ENCODE measurements around the gene ZCWPW1. TPM values are rescaled to one million over a fixed set of nuclear protein-coding genes. Genes with fewer than 3 reads are reported as not detected.

ZCWPW1 gene
- total and polyA plus RNA-seq, 2 of the 13 experiments (the other 11 are each of a cell fraction or from before 2014, with no cell fraction given) = 2.4 to 2.5 TPM

- ATAC-seq = no peak
- in situ Hi-C loops (cut with HindIII; ENCODE audit: extremely low pct_ligation_motif_present, low pct_unique_long_range_greater_than_20kb) = no loop called here
- no peak for FAIRE-seq
Measured at GRCh38 chr7:100456562-100456961, 28.1 kb upstream of the ZCWPW1 start.

GRCh38 chr7:100455206-100455605 is 26.7 kb upstream of the ZCWPW1 start:
- no peaks in the 10 kb centered on the region for H4K20me1 ChIP-seq (ENCODE audit: insufficient read depth, low read length)
- POLR2A ChIA-PET = interaction anchor here (0.7 to 5.0 kb wide), 7 partner anchors 11 to 73 kb away, joined by 3 to 31 read pairs (median 3); partner anchors contain the start of genes MEPCE, PPP1R35, TSC22D4 and ZCWPW1
- H3K9me3 ChIP-seq (ENCODE audit: low read length) = no peaks in the 10 kb centered on the region
- intact Hi-C loops (cut with micrococcal nuclease; ENCODE audit: unreplicated experiment) = no loop called here
- CTCF ChIA-PET (ENCODE audit: low intra/inter-chr PET ratio, low total read pairs) = no interaction called here
- no peaks in the 10 kb centered on the region for H3K36me3 ChIP-seq (replicated peaks in 1 of 2; ENCODE audit: control insufficient read depth in 1 of 2, insufficient read depth in 2 of 2, low read length in 2 of 2)
- peaks cover 23% of the 10 kb centered on the region for H3K4me1 ChIP-seq (ENCODE audit: insufficient read depth, low read length)
- 0 out of 2 replicates have a peak overlapping the region, but pooled peaks have one; percentile 66 for H3K4me2 ChIP-seq (ENCODE audit: low read depth, low read length)
- H3K4me3 ChIP-seq (replicated peaks in 1 of 3; ENCODE audit: insufficient read depth in 1 of 3, low read depth in 2 of 3, low read length in 3 of 3) = no peak overlapping the region
- no peak overlapping the region for H3K27ac ChIP-seq (ENCODE audit: extremely low read length, insufficient read depth, low read length)
- peaks cover 0 to 17% of the 10 kb centered on the region in 2 experiments; a peak in 2 of 5 replicates for H3K27me3 ChIP-seq (ENCODE audit: control insufficient read depth in 1 of 2, insufficient read depth in 2 of 2, low read length in 2 of 2)
- BruUV-seq (replicated peaks) = no TSS peak
- H2AFZ ChIP-seq (ENCODE audit: low read length) = no peak overlapping the region
- H3K79me2 ChIP-seq (ENCODE audit: insufficient read depth, low read length) = no peaks in the 10 kb centered on the region
- FAIRE-seq (no peak), DNase-seq (ENCODE audit: low spot score) (no peak), ATAC-seq (no peak)
- H3K9ac ChIP-seq (ENCODE audit: insufficient read depth, low read depth, low read length) = no peak overlapping the region
- in situ Hi-C loops (cut with HindIII; ENCODE audit: extremely low pct_ligation_motif_present, low pct_unique_long_range_greater_than_20kb) = no loop called here
- WGBS (ENCODE audit: low lambda C conversion rate) = 31% methylated on average over 2 of the region's 3 CpGs
- TF ChIP-seq STAT5B (CRISPR knock-in tag; IDR thresholded peaks at IDR 0.05) (no peak), ZNF720 (CRISPR knock-in tag; IDR thresholded peaks at IDR 0.05) (no peak), TBP (CRISPR knock-in tag; IDR thresholded peaks at IDR 0.05) (no peak), ZNF276 (CRISPR knock-in tag; IDR thresholded peaks at IDR 0.05; ENCODE audit: low read depth) (no peak), RARA (CRISPR knock-in tag; IDR thresholded peaks at IDR 0.05) (no peak), MXD3 (CRISPR knock-in tag; IDR thresholded peaks at IDR 0.05) (no peak), SP4 (CRISPR knock-in tag; IDR thresholded peaks at IDR 0.05) (no peak), ETV5 (CRISPR knock-in tag; IDR thresholded peaks at IDR 0.05; ENCODE audit: borderline replicate concordance) (no peak), TSC22D2 (CRISPR knock-in tag; IDR thresholded peaks at IDR 0.05; ENCODE audit: borderline replicate concordance) (no peak), ZSCAN9 (CRISPR knock-in tag; IDR thresholded peaks at IDR 0.05; ENCODE audit: borderline replicate concordance) (no peak)

More at GRCh38 chr7:100456562-100456961, 28.1 kb upstream of the ZCWPW1 start:
- Histone ChIP-seq H3K36me3 (replicated peaks in 1 of 2; ENCODE audit: control insufficient read depth in 1 of 2, insufficient read depth in 2 of 2, low read length in 2 of 2) (no peaks in the 10 kb centered on the region), H3K9ac (ENCODE audit: insufficient read depth, low read depth, low read length) (no peak overlapping the region), H3K9me3 (ENCODE audit: low read length) (no peaks in the 10 kb centered on the region), H4K20me1 (ENCODE audit: insufficient read depth, low read length) (no peaks in the 10 kb centered on the region), H2AFZ (ENCODE audit: low read length) (no peak overlapping the region), H3K79me2 (ENCODE audit: insufficient read depth, low read length) (no peaks in the 10 kb centered on the region), H3K27ac (ENCODE audit: extremely low read length, insufficient read depth, low read length) (no peak overlapping the region), H3K4me2 (ENCODE audit: low read depth, low read length) (no peak overlapping the region), H3K4me3 (replicated peaks in 1 of 3; ENCODE audit: insufficient read depth in 1 of 3, low read depth in 2 of 3, low read length in 3 of 3) (no peak overlapping the region), H3K4me1 (ENCODE audit: insufficient read depth, low read length) (peaks cover 21% of the 10 kb centered on the region), H3K27me3 (ENCODE audit: control insufficient read depth in 1 of 2, insufficient read depth in 2 of 2, low read length in 2 of 2) (peaks cover 0 to 17% of the 10 kb centered on the region in 2 experiments; a peak in 2 of 5 replicates)
- ChIA-PET CTCF (ENCODE audit: low intra/inter-chr PET ratio, low total read pairs) (no interaction called here), POLR2A (interaction anchor here (4.4 to 5.0 kb wide), 2 partner anchors 12 to 27 kb away, joined by 24 to 31 read pairs; partner anchors contain the start of genes MEPCE and ZCWPW1)
- no TSS peak for BruUV-seq (replicated peaks)
- DNase-seq (ENCODE audit: low spot score) = no peak
- intact Hi-C loops (cut with micrococcal nuclease; ENCODE audit: unreplicated experiment) = no loop called here
- WGBS (ENCODE audit: low lambda C conversion rate) = 73% methylated on average over 6 of the region's 14 CpGs
- no peak for TF ChIP-seq PHF5A (CRISPR knock-in tag; IDR thresholded peaks at IDR 0.05; ENCODE audit: low read depth, unreplicated experiment)
- TF ChIP-seq CTCF (CRISPR knock-in tag; IDR thresholded peaks at IDR 0.05) = peak; percentile 21

Measured in HepG2 (cell line).